Liver (tissue), 3 donors: ENCODE results near the gene ITGBL1.

Source experiments
- TAF1 ChIP-seq: conservative IDR thresholded peaks from 2 replicates; pipeline ENCODE4 v1.6.1; 2016; ENCODE audit warnings: antibody characterized with exemption, mild to moderate bottlenecking
- TF ChIP-seq, protein P1 (sequence below): fragments of 150-350 bp; IDR thresholded peaks from 2 replicates; pipeline ENCODE4 v1.5.1; 2017; ENCODE audit warnings: improper control_type of control experiment, low read depth, low read length; ENCODE audit not compliant: missing input control
- donor health status: healthy.
- donor health status: healthy.

DNA sequence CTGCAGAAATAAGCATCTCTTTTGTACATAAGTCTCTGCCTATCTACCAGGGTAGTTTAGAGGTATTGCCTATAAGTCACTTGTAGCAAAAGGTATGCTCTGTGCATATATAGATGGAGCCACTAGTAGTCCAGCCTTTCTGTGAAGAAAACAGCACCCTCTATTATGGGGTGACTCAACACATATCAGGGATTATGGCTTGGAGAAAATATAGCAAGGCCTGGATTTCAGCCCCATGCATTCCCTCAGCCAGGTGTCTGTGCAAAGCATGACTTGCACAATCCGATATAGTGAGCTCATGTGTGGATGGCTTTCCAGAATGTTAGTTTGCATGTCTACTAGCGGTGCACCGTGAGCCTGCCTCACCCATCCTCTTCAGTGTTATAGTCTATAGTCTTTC lies 22.7 kb upstream of the ITGBL1 start:
- TF ChIP-seq, protein P1, sequence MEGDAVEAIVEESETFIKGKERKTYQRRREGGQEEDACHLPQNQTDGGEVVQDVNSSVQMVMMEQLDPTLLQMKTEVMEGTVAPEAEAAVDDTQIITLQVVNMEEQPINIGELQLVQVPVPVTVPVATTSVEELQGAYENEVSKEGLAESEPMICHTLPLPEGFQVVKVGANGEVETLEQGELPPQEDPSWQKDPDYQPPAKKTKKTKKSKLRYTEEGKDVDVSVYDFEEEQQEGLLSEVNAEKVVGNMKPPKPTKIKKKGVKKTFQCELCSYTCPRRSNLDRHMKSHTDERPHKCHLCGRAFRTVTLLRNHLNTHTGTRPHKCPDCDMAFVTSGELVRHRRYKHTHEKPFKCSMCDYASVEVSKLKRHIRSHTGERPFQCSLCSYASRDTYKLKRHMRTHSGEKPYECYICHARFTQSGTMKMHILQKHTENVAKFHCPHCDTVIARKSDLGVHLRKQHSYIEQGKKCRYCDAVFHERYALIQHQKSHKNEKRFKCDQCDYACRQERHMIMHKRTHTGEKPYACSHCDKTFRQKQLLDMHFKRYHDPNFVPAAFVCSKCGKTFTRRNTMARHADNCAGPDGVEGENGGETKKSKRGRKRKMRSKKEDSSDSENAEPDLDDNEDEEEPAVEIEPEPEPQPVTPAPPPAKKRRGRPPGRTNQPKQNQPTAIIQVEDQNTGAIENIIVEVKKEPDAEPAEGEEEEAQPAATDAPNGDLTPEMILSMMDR, result no peak
- no peak for TF ChIP-seq TAF1
